Measurements from ENCODE around the gene USP4.

USP4 gene

GRCh38 chr3:49294343-49294742 lies 45.5 kb downstream of the USP4 start:
- DNase-seq: no peak

GRCh38 chr3:49283997-49284396 lies 55.9 kb downstream of the USP4 start:
- DNase-seq: no peak

- no peak for DNase-seq
Measured at GRCh38 chr3:49279376-49279775, 60.5 kb downstream of the USP4 start.

GRCh38 chr3:49278548-49278947 lies 61.3 kb downstream of the USP4 start:
- DNase-seq: no peak

GRCh38 chr3:49277383-49277775 lies 62.5 kb downstream of the USP4 start:
- DNase-seq: no peak

GRCh38 chr3:49276475-49277382 lies 63.1 kb downstream of the USP4 start, which contains the start of gene C3orf62:
TSS of gene C3orf62 (minus strand) at chr3:49277232. CDS start at chr3:49276872, 360 bp downstream.
- no peak for DNase-seq

GRCh38 chr3:49273825-49274532 lies 65.9 kb downstream of the USP4 start:
- no peak for DNase-seq

- no peak for DNase-seq
Measured at GRCh38 chr3:49271047-49271446, 68.8 kb downstream of the USP4 start.

- DNase-seq: no peak
Measured at GRCh38 chr3:49270156-49270500, 69.7 kb downstream of the USP4 start.

- DNase-seq: no peak
Measured at GRCh38 chr3:49269443-49270155, 70.3 kb downstream of the USP4 start.

GRCh38 chr3:49266410-49267095 lies 73.3 kb downstream of the USP4 start:
- DNase-seq: no peak

- DNase-seq: no peak
Measured at GRCh38 chr3:49265661-49266386, 74.0 kb downstream of the USP4 start.

GRCh38 chr3:49263159-49263889 lies 76.5 kb downstream of the USP4 start:
- no peak for DNase-seq

- DNase-seq: no peak
Measured at GRCh38 chr3:49260806-49261324, 79.0 kb downstream of the USP4 start.

GRCh38 chr3:49257187-49257586 lies 82.7 kb downstream of the USP4 start:
- DNase-seq: no peak

GRCh38 chr3:49255718-49256511 lies 83.9 kb downstream of the USP4 start:
- DNase-seq: no peak

- DNase-seq: no peak
Measured at GRCh38 chr3:49255112-49255511, 84.7 kb downstream of the USP4 start.

- DNase-seq: no peak
Measured at GRCh38 chr3:49253512-49253911, 86.3 kb downstream of the USP4 start.

GRCh38 chr3:49248840-49249227 lies 91.0 kb downstream of the USP4 start:
- no peak for DNase-seq

- no peak for DNase-seq
Measured at GRCh38 chr3:49244581-49245205, 95.2 kb downstream of the USP4 start.

Data from NCI-H748 treated with DMSO at 0.1 percent for 48 hours (cell line).